K562 (cell line): Measurements from ENCODE around the gene TMEM164. TPM values are rescaled to one million over a fixed set of nuclear protein-coding genes. Genes with fewer than 3 reads are reported as not detected.

Experiments used
- ATAC-seq: fragments of 200-7000 bp; cut with Tn5 transposase; 3 replicates; pipeline ENCODE4 v1.9.1; 2020; ENCODE audit warnings: moderate library complexity
- BruUV-seq: library from RNA; stranded (reverse); fragments of 400-500 nt; replicated peaks from 2 replicates; lab custom pipeline; 2021; lab: Mats Ljungman, UMichigan
- CTCF ChIA-PET: fragments of 300-600 bp; formaldehyde crosslinking; extraction: SDS; loops from one replicate; lab custom pipeline; 2021; ENCODE audit warnings: low intra/inter-chr PET ratio; lab: Yijun Ruan, JAX
- POLR2A ChIA-PET: fragments of 300-600, 350-650 bp; sonication (Branson Sonifier 250); formaldehyde crosslinking; extraction: SDS; loops from one replicate; lab custom pipeline; 2021; ENCODE audit warnings: antibody characterized with exemption, inconsistent platforms; lab: Yijun Ruan, JAX
- DNase-seq, 4 experiments: peaks; one replicate each; pipeline versions ENCODE4 v3.0.0 to v3.0.0-alpha.2; 2011 to 2018; ENCODE audit warnings: low spot score in 3 of 4, mixed read lengths in 3 of 4; ENCODE audit errors: extremely low read depth in 1 of 4
- FAIRE-seq: peaks from 2 replicates; lab custom pipeline; 2011; peaks lifted over from hg19 to GRCh38; lab: Jason Lieb, UNC
- H2AFZ ChIP-seq: 2 replicates; pipeline ENCODE4 v1.6.0; 2011; ENCODE audit warnings: low read depth, low read length, control low read depth, inconsistent platforms
- H3K27ac ChIP-seq: fragments of 200-600 bp; 3 replicates; pipeline ENCODE4 v1.8.0; 2011; ENCODE audit warnings: low read depth, mild to moderate bottlenecking, control low read depth, inconsistent platforms, low read length, moderate library complexity, mixed read lengths; ENCODE audit errors: extremely low read depth
- H3K27me3 ChIP-seq, 2 experiments: fragments of 300-600 bp in 1 of 2; 2 replicates in 1 of 2; 3 replicates in 1 of 2; pipeline versions ENCODE4 v1.6.0 to v1.8.0; 2011; ENCODE audit warnings: inconsistent platforms in 2 of 2, low read length in 2 of 2, mild to moderate bottlenecking in 1 of 2, mixed read lengths in 1 of 2, moderate library complexity in 1 of 2; ENCODE audit not compliant: control insufficient read depth in 2 of 2, insufficient read depth in 2 of 2
- H3K36me3 ChIP-seq: fragments of 300-600 bp; 3 replicates; pipeline ENCODE4 v1.8.0; 2011; ENCODE audit warnings: mild to moderate bottlenecking, low read length, inconsistent platforms; ENCODE audit not compliant: control insufficient read depth, insufficient read depth
- H3K4me1 ChIP-seq, 2 experiments: fragments of 200-600 bp in 1 of 2; replicated peaks in 1 of 2; 2 replicates in 1 of 2; 3 replicates in 1 of 2; pipeline versions ENCODE4 v1.5.1 to v1.8.0; 2011; ENCODE audit warnings: inconsistent platforms in 2 of 2, low read length in 2 of 2, mild to moderate bottlenecking in 1 of 2, mixed read lengths in 1 of 2, moderate library complexity in 1 of 2; ENCODE audit not compliant: control insufficient read depth in 2 of 2, insufficient read depth in 2 of 2
- H3K4me2 ChIP-seq: 2 replicates; pipeline ENCODE4 v1.6.1; 2011; ENCODE audit warnings: low read length, control low read depth, inconsistent platforms, mixed read lengths; ENCODE audit not compliant: insufficient read depth
- H3K4me3 ChIP-seq: fragments of 200-600 bp; sonication (generic), shearing (Covaris generic); 2 replicates; pipeline ENCODE4 v1.5.1; 2016; ENCODE audit warnings: control low read depth, inconsistent platforms
- H3K79me2 ChIP-seq: fragments of 200-600 bp; 3 replicates; pipeline ENCODE4 v1.8.0; 2011; ENCODE audit warnings: low read length, inconsistent platforms; ENCODE audit not compliant: control insufficient read depth, insufficient read depth
- H3K9ac ChIP-seq, 2 experiments: 2 replicates each; pipeline versions ENCODE4 v1.6.0 to v1.6.1; 2011; ENCODE audit warnings: low read depth in 2 of 2, low read length in 2 of 2, control low read depth in 1 of 2, inconsistent platforms in 1 of 2, mild to moderate bottlenecking in 1 of 2, mixed read lengths in 1 of 2; ENCODE audit not compliant: insufficient read depth in 1 of 2
- H3K9me1 ChIP-seq: one replicate; pipeline ENCODE4 v1.6.0; 2011; ENCODE audit warnings: inconsistent platforms, mild to moderate bottlenecking, low read length, moderate library complexity; ENCODE audit not compliant: control insufficient read depth, insufficient read depth
- H3K9me3 ChIP-seq: replicated peaks from 2 replicates; pipeline ENCODE4 v1.5.1; 2011; ENCODE audit warnings: low read depth, low read length, inconsistent platforms; ENCODE audit not compliant: control insufficient read depth, insufficient read depth
- H4K20me1 ChIP-seq: replicated peaks from 2 replicates; pipeline ENCODE4 v1.6.1; 2011; ENCODE audit warnings: low read length, inconsistent platforms, mixed read lengths; ENCODE audit not compliant: control insufficient read depth, insufficient read depth
- CXXC5 ChIP-seq: fragments of 250-450 bp; sonication (Bioruptor Pico); IDR thresholded peaks from 2 replicates; pipeline ENCODE4 v1.8.0; 2022; ENCODE audit warnings: inconsistent platforms, mild to moderate bottlenecking, moderate library complexity
- DPF2 ChIP-seq: fragments of 450-650 bp; IDR thresholded peaks from 2 replicates; pipeline ENCODE4 v1.6.1; 2016
- ESRRA ChIP-seq: fragments of 450-650 bp; IDR thresholded peaks from 2 replicates; pipeline ENCODE4 v1.6.1; 2014; ENCODE audit warnings: low read depth, mild to moderate bottlenecking, moderate library complexity, borderline replicate concordance
- HDAC2 ChIP-seq: fragments of 450-650 bp; IDR thresholded peaks from 2 replicates; pipeline ENCODE4 v1.6.1; 2016; ENCODE audit warnings: mild to moderate bottlenecking
- WGBS: fragments of 100-300 bp; shearing (Covaris generic); methylation state at CpG from one replicate; pipeline ENCODE4 v1.1.6; 2016; ENCODE audit warnings: low coverage, mixed read lengths; ENCODE audit not compliant: insufficient coverage; ENCODE audit errors: missing lambda C conversion rate; 5-methylcytosine and 5-hydroxymethylcytosine counted together
- in situ Hi-C: fragments of 300-500 bp; cut with MboI; formaldehyde crosslinking; loops from 4 replicates; pipeline ENCODE4 v1.15.0; 2018; ENCODE audit warnings: inconsistent platforms, mixed read lengths
- intact Hi-C: fragments of 100-400 bp; cut with micrococcal nuclease; formaldehyde crosslinking; loops from 2 replicates; pipeline ENCODE4 v1.14.2; 2022
- polyA plus RNA-seq, 8 experiments: library from polyadenylated mRNA; depleted of rRNA in 4 of 8; stranded (reverse) in 5 of 8; unstranded in 3 of 8; fragments of >200 nt; fragmentation: Nextera tagmentation in 2 of 8; fragmentation: Illumina TruSeq in 1 of 8; extraction: Ambion mirVana in 2 of 8; extraction: Trizol in 1 of 8; gene quantifications; 2 replicates each; pipeline versions ENCODE4 v1.2.1 to v1.2.3, GENCODE V29; 2011 to 2014; ENCODE audit warnings: inconsistent platforms in 1 of 8, missing spikeins in 1 of 8
- total RNA-seq, 7 experiments: library from RNA; depleted of rRNA in 6 of 7; stranded (reverse); fragments of >200 nt in 6 of 7; fragmentation: Illumina TruSeq in 2 of 7; extraction: Trizol in 2 of 7; gene quantifications; 2 replicates each; pipeline versions ENCODE4 v1.2.1 to v1.2.3, GENCODE V29; 2011 to 2021; ENCODE audit warnings: low replicate concordance in 1 of 7
- TF ChIP-seq, protein P1 (sequence below): fragments of 450-650 bp; IDR thresholded peaks from 2 replicates; pipeline ENCODE4 v1.6.1; 2016; ENCODE audit warnings: mild to moderate bottlenecking
- TF ChIP-seq, protein P2 (sequence below): sonication (generic); formaldehyde crosslinking; IDR thresholded peaks from 2 replicates; pipeline ENCODE4 v1.8.1; 2023; ENCODE audit warnings: missing genetic modification reagents, mild to moderate bottlenecking, borderline replicate concordance
- TF ChIP-seq, protein P3 (sequence below): fragments of 450-650 bp; IDR thresholded peaks from 2 replicates; pipeline ENCODE4 v1.6.1; 2018; ENCODE audit not compliant: partially characterized antibody

The TMEM164 gene
- total and polyA plus RNA-seq, 9 of the 15 experiments (the other 6 are each of a cell fraction or from before 2014, with no cell fraction given), result 2.4 to 57.3 (median 23.1) TPM

DNA sequence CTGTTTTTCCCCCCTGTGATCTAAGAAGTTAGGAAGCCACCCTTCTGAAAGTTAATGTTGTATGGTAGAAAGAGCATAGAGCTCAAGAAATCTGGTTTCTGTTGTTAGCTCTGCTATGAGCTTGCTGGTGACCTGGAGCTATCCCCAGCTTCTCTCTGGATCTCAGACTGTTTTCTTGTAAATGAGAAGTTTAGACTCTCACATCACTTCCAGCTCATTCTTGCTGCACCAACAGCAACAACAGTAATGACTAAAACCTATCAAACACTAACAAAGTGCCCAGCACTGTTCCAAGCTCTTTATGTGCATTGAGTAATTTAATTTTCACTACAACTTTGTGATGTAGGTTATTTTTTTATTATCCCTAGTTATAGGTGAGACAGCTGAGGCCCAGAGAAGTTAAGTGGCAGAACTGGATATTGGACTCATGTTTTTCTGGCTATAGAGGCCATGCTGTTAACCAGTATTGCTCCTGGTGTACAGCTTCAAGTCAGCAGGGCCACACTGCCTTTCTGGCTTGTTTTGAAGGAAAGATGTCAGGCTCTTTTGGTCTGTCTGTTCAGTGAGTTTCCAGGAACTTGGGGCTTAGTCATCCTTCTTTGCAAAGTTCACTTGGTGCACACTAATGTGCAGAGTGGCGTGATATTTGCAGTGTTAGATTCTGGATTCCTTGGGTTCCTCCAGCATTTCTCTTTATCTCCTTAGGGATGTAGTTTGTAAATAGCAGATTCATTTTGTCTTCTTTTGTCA lies 27.8 kb upstream of the TMEM164 start:
- Histone ChIP-seq H3K27ac (peak overlapping the region; percentile 64), H3K27me3 (no peaks in the 10 kb centered on the region), H2AFZ (peak overlapping the region; percentile 64), H3K9ac (peak overlapping the region in 1 of 2 experiments; percentile 39; a peak in 1 of 4 replicates), H3K4me2 (peak overlapping the region; percentile 27; the same call in 1 of the 2 replicates), H3K9me3 (no peaks in the 10 kb centered on the region; the same call in 1 of the 2 replicates), H3K9me1 (no peaks in the 10 kb centered on the region), H3K4me1 (peaks cover 0 to 14% of the 10 kb centered on the region in 2 experiments; a peak in 3 of 5 replicates), H4K20me1 (no peaks in the 10 kb centered on the region), H3K36me3 (no peaks in the 10 kb centered on the region), H3K4me3 (no peak overlapping the region), H3K79me2 (no peaks in the 10 kb centered on the region)
- 0% methylated on average over 1 of the region's 1 CpG for WGBS
- ChIA-PET CTCF (no interaction called here), POLR2A (interaction anchor here (0.8 to 1.0 kb wide), 2 partner anchors 18 to 23 kb away, joined by 3 to 4 read pairs; no protein-coding TSS in a partner anchor)
- ATAC-seq, result peak; percentile 92
- in situ Hi-C loops (no loop called here), intact Hi-C loops (no loop called here)
- BruUV-seq, result no TSS peak
- DNase-seq, result peak in 3 of 4 experiments; percentile 17 to 76 (median 61)
- FAIRE-seq, result peak; percentile 92
- TF ChIP-seq HDAC2, result peak; percentile 32; the same call in 1 of the 2 replicates
- 0 out of 2 replicates have a peak, but pooled peaks have one; percentile 27 for TF ChIP-seq CXXC5 (CRISPR knock-in tag)
- TF ChIP-seq, protein P1, sequence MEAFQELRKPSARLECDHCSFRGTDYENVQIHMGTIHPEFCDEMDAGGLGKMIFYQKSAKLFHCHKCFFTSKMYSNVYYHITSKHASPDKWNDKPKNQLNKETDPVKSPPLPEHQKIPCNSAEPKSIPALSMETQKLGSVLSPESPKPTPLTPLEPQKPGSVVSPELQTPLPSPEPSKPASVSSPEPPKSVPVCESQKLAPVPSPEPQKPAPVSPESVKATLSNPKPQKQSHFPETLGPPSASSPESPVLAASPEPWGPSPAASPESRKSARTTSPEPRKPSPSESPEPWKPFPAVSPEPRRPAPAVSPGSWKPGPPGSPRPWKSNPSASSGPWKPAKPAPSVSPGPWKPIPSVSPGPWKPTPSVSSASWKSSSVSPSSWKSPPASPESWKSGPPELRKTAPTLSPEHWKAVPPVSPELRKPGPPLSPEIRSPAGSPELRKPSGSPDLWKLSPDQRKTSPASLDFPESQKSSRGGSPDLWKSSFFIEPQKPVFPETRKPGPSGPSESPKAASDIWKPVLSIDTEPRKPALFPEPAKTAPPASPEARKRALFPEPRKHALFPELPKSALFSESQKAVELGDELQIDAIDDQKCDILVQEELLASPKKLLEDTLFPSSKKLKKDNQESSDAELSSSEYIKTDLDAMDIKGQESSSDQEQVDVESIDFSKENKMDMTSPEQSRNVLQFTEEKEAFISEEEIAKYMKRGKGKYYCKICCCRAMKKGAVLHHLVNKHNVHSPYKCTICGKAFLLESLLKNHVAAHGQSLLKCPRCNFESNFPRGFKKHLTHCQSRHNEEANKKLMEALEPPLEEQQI, result no peak
- TF ChIP-seq, protein P2, sequence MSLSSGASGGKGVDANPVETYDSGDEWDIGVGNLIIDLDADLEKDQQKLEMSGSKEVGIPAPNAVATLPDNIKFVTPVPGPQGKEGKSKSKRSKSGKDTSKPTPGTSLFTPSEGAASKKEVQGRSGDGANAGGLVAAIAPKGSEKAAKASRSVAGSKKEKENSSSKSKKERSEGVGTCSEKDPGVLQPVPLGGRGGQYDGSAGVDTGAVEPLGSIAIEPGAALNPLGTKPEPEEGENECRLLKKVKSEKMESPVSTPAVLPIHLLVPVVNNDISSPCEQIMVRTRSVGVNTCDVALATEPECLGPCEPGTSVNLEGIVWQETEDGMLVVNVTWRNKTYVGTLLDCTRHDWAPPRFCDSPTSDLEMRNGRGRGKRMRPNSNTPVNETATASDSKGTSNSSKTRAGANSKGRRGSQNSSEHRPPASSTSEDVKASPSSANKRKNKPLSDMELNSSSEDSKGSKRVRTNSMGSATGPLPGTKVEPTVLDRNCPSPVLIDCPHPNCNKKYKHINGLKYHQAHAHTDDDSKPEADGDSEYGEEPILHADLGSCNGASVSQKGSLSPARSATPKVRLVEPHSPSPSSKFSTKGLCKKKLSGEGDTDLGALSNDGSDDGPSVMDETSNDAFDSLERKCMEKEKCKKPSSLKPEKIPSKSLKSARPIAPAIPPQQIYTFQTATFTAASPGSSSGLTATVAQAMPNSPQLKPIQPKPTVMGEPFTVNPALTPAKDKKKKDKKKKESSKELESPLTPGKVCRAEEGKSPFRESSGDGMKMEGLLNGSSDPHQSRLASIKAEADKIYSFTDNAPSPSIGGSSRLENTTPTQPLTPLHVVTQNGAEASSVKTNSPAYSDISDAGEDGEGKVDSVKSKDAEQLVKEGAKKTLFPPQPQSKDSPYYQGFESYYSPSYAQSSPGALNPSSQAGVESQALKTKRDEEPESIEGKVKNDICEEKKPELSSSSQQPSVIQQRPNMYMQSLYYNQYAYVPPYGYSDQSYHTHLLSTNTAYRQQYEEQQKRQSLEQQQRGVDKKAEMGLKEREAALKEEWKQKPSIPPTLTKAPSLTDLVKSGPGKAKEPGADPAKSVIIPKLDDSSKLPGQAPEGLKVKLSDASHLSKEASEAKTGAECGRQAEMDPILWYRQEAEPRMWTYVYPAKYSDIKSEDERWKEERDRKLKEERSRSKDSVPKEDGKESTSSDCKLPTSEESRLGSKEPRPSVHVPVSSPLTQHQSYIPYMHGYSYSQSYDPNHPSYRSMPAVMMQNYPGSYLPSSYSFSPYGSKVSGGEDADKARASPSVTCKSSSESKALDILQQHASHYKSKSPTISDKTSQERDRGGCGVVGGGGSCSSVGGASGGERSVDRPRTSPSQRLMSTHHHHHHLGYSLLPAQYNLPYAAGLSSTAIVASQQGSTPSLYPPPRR (CRISPR knock-in tag), result no peak
- no peak for TF ChIP-seq ESRRA
- peak; percentile 61; the same call in 1 of the 2 replicates for TF ChIP-seq DPF2
- TF ChIP-seq, protein P3, sequence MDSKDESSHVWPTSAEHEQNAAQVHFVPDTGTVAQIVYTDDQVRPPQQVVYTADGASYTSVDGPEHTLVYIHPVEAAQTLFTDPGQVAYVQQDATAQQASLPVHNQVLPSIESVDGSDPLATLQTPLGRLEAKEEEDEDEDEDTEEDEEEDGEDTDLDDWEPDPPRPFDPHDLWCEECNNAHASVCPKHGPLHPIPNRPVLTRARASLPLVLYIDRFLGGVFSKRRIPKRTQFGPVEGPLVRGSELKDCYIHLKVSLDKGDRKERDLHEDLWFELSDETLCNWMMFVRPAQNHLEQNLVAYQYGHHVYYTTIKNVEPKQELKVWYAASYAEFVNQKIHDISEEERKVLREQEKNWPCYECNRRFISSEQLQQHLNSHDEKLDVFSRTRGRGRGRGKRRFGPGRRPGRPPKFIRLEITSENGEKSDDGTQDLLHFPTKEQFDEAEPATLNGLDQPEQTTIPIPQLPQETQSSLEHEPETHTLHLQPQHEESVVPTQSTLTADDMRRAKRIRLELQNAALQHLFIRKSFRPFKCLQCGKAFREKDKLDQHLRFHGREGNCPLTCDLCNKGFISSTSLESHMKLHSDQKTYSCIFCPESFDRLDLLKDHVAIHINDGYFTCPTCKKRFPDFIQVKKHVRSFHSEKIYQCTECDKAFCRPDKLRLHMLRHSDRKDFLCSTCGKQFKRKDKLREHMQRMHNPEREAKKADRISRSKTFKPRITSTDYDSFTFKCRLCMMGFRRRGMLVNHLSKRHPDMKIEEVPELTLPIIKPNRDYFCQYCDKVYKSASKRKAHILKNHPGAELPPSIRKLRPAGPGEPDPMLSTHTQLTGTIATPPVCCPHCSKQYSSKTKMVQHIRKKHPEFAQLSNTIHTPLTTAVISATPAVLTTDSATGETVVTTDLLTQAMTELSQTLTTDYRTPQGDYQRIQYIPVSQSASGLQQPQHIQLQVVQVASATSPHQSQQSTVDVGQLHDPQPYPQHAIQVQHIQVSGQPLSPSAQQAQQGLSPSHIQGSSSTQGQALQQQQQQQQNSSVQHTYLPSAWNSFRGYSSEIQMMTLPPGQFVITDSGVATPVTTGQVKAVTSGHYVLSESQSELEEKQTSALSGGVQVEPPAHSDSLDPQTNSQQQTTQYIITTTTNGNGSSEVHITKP, result no peak
